IMR-90 (cell line): Measurements from ENCODE around the gene ANGPTL4. TPM values are rescaled to one million over a fixed set of nuclear protein-coding genes. Genes with fewer than 3 reads are reported as not detected.
A peak's percentile ranks its signal among the peaks of the same experiment; 100 is the strongest.
"Not testable (repeated sequence)": the region's sequence is repeated elsewhere in the genome, so short reads cannot be mapped to it uniquely, and the experiment has no call there.

Source experiments
- ATAC-seq: fragments of 200-7000 bp; cut with Tn5 transposase; 2 replicates; pipeline ENCODE4 v1.9.1; 2020; ENCODE audit warnings: low read depth, mild to moderate bottlenecking, moderate library complexity
- BruUV-seq: library from RNA; stranded (reverse); fragments of 400-500 nt; replicated peaks from 2 replicates; lab custom pipeline; 2021; lab: Mats Ljungman, UMichigan
- CTCF ChIA-PET: fragments of 300-600 bp; formaldehyde crosslinking; extraction: SDS; loops from one replicate; lab custom pipeline; 2021; ENCODE audit warnings: antibody characterized with exemption; lab: Yijun Ruan, JAX
- POLR2A ChIA-PET: fragments of 300-600 bp; sonication (Branson Sonifier 250); formaldehyde crosslinking; loops from one replicate; lab custom pipeline; 2022; ENCODE audit warnings: antibody characterized with exemption; ENCODE audit not compliant: unreplicated experiment; lab: Charles Lee
- DNase-seq: peaks from one replicate; pipeline ENCODE4 v3.0.0; 2013
- H2AFZ ChIP-seq: replicated peaks from 2 replicates; pipeline ENCODE3; 2013; ENCODE audit warnings: low read length, mild to moderate bottlenecking; ENCODE audit not compliant: poor library complexity
- H2AK5ac ChIP-seq: 2 replicates; pipeline ENCODE4 v1.6.1; 2013; ENCODE audit warnings: low read depth, low read length, inconsistent platforms
- H2AK9ac ChIP-seq: replicated peaks from 2 replicates; pipeline ENCODE3; 2013; ENCODE audit warnings: mild to moderate bottlenecking, low read depth, low read length, moderate library complexity; ENCODE audit not compliant: poor library complexity
- H2BK120ac ChIP-seq: 2 replicates; pipeline ENCODE4 v1.6.1; 2013; ENCODE audit warnings: low read depth, low read length, inconsistent platforms
- H2BK15ac ChIP-seq: 3 replicates; pipeline ENCODE4 v1.6.1; 2013; ENCODE audit warnings: low read depth, low read length, inconsistent platforms
- H2BK20ac ChIP-seq: 2 replicates; pipeline ENCODE4 v1.6.1; 2013; ENCODE audit warnings: low read depth, mild to moderate bottlenecking, inconsistent platforms, low read length, moderate library complexity
- H2BK5ac ChIP-seq: 2 replicates; pipeline ENCODE4 v1.6.1; 2013; ENCODE audit warnings: mild to moderate bottlenecking, low read depth, low read length, inconsistent platforms; ENCODE audit not compliant: poor library complexity, severe bottlenecking
- H3K14ac ChIP-seq: replicated peaks from 2 replicates; pipeline ENCODE4 v1.6.1; 2013; ENCODE audit warnings: low read depth, low read length, inconsistent platforms
- H3K18ac ChIP-seq: 2 replicates; pipeline ENCODE4 v1.6.1; 2013; ENCODE audit warnings: low read depth, low read length, control low read depth
- H3K23ac ChIP-seq: 2 replicates; pipeline ENCODE4 v1.6.1; 2013; ENCODE audit warnings: low read depth, low read length, inconsistent platforms
- H3K27ac ChIP-seq: 2 replicates; pipeline ENCODE4 v1.5.1; 2013; ENCODE audit warnings: mild to moderate bottlenecking, control low read depth, low read length; ENCODE audit not compliant: insufficient read depth
- H3K27me3 ChIP-seq: 2 replicates; pipeline ENCODE4 v1.6.1; 2013; ENCODE audit warnings: low read length; ENCODE audit not compliant: control insufficient read depth, insufficient read depth
- H3K36me3 ChIP-seq: 2 replicates; pipeline ENCODE4 v1.6.1; 2013; ENCODE audit warnings: low read length, mixed read lengths; ENCODE audit not compliant: control insufficient read depth, insufficient read depth
- H3K4ac ChIP-seq: 2 replicates; pipeline ENCODE4 v1.6.1; 2013; ENCODE audit warnings: low read depth, low read length, inconsistent platforms
- H3K4me1 ChIP-seq: 2 replicates; pipeline ENCODE4 v1.6.1; 2013; ENCODE audit warnings: low read length, mixed read lengths; ENCODE audit not compliant: control insufficient read depth, insufficient read depth
- H3K4me2 ChIP-seq: 2 replicates; pipeline ENCODE4 v1.6.1; 2013; ENCODE audit warnings: low read depth, mild to moderate bottlenecking, control low read depth, low read length, moderate library complexity
- H3K4me3 ChIP-seq: 2 replicates; pipeline ENCODE4 v1.5.1; 2013; ENCODE audit warnings: low read depth, mild to moderate bottlenecking, control low read depth, low read length, moderate library complexity; ENCODE audit not compliant: insufficient read depth
- H3K56ac ChIP-seq: 2 replicates; pipeline ENCODE4 v1.6.1; 2013; ENCODE audit warnings: low read length, inconsistent platforms; ENCODE audit not compliant: insufficient read depth; ENCODE audit errors: extremely low read depth
- H3K79me1 ChIP-seq, 2 experiments: 2 replicates each; pipeline ENCODE4 v1.6.1; 2013; ENCODE audit warnings: low read length in 2 of 2, inconsistent platforms in 1 of 2, low read depth in 1 of 2
- H3K9ac ChIP-seq: 2 replicates; pipeline ENCODE4 v1.6.1; 2013; ENCODE audit warnings: low read depth, low read length, control low read depth
- H3K9me1 ChIP-seq: 2 replicates; pipeline ENCODE4 v1.6.1; 2013; ENCODE audit warnings: low read length, inconsistent platforms; ENCODE audit not compliant: insufficient read depth
- H3K9me3 ChIP-seq: 2 replicates; pipeline ENCODE4 v1.6.1; 2013; ENCODE audit warnings: low read length; ENCODE audit not compliant: control insufficient read depth, insufficient read depth
- H4K20me1 ChIP-seq: 2 replicates; pipeline ENCODE4 v1.6.1; 2013; ENCODE audit warnings: low read length, inconsistent platforms; ENCODE audit not compliant: insufficient read depth
- H4K5ac ChIP-seq: 2 replicates; pipeline ENCODE4 v1.6.1; 2013; ENCODE audit warnings: mild to moderate bottlenecking, low read depth, low read length, control low read depth
- H4K8ac ChIP-seq, 2 experiments: 2 replicates each; pipeline ENCODE4 v1.6.1; 2013; ENCODE audit warnings: low read depth in 2 of 2, low read length in 2 of 2, control low read depth in 1 of 2, inconsistent platforms in 1 of 2
- H4K91ac ChIP-seq: 2 replicates; pipeline ENCODE4 v1.6.1; 2013; ENCODE audit warnings: low read depth, low read length, inconsistent platforms; ENCODE audit not compliant: insufficient read depth
- BHLHE40 ChIP-seq: fragments of 150-350 bp; IDR thresholded peaks from 2 replicates; pipeline ENCODE4 v1.6.1; 2016; ENCODE audit warnings: mild to moderate bottlenecking, low read depth, low read length
- CTCF ChIP-seq: conservative IDR thresholded peaks from 2 replicates; pipeline ENCODE4 v1.5.1; 2012; ENCODE audit warnings: mild to moderate bottlenecking, low read depth, low read length, improper control_type of control experiment
- WGBS, 2 experiments: methylation state at CpG; one replicate each; pipeline versions ENCODE4 v1.1.5 to v1.1.7; 2013; ENCODE audit warnings: missing lambda C conversion rate in 2 of 2; ENCODE audit not compliant: insufficient read length in 1 of 2; ENCODE audit errors: extremely low coverage in 2 of 2; 5-methylcytosine and 5-hydroxymethylcytosine counted together
- dilution Hi-C: fragments of 300-500 bp; cut with HindIII; formaldehyde crosslinking; loops from one replicate; pipeline ENCODE4 v1.14.3; 2018; ENCODE audit warnings: low sequenced_read_pairs; ENCODE audit not compliant: unreplicated experiment
- in situ Hi-C: fragments of 300-500 bp; cut with MboI; formaldehyde crosslinking; loops from 3 replicates; pipeline ENCODE4 v1.14.3; 2019; ENCODE audit warnings: low sequenced_read_pairs, inconsistent platforms, mixed read lengths
- intact Hi-C: fragments of 100-400 bp; cut with micrococcal nuclease; formaldehyde crosslinking; loops from 2 replicates; pipeline ENCODE4 v1.10.0; 2022
- polyA plus RNA-seq, 3 experiments: library from polyadenylated mRNA; depleted of rRNA; stranded (reverse); fragments of >200 nt; gene quantifications; 2 replicates each; pipeline ENCODE4 v1.2.3, GENCODE V29; 2012; ENCODE audit warnings: low replicate concordance in 1 of 3
- total RNA-seq: library from RNA; depleted of rRNA; stranded (reverse); fragments of >200 nt; gene quantifications from 2 replicates; pipeline ENCODE4 v1.2.3, GENCODE V29; 2012

ANGPTL4 gene
- total and polyA plus RNA-seq, 2 of the 4 experiments (the other 2 are of a cell fraction) = 1.4 to 19.1 TPM

GRCh38 chr19:8316351-8317125 is 47.4 kb upstream of the ANGPTL4 start (continued):
- TF ChIP-seq BHLHE40 = no peak

- DNase-seq = peak; percentile 31
- H2BK15ac ChIP-seq, H3K9me3 ChIP-seq, BruUV-seq, H3K27ac ChIP-seq, H3K18ac ChIP-seq, intact Hi-C loops, H3K9me1 ChIP-seq, H4K5ac ChIP-seq, H3K56ac ChIP-seq, H2BK120ac ChIP-seq, in situ Hi-C loops, H3K4me2 ChIP-seq, H3K4me3 ChIP-seq, H3K9ac ChIP-seq, H3K14ac ChIP-seq, dilution Hi-C loops, H3K4me1 ChIP-seq, H2BK20ac ChIP-seq, H3K23ac ChIP-seq, H2BK5ac ChIP-seq, H4K91ac ChIP-seq, H2AK9ac ChIP-seq, H2AK5ac ChIP-seq, ATAC-seq, H2AFZ ChIP-seq, H3K27me3 ChIP-seq, H3K4ac ChIP-seq, H4K8ac ChIP-seq: not testable (repeated sequence)
- TF ChIP-seq CTCF = 0 out of 2 replicates have a peak, but pooled peaks have one; percentile 20
- CTCF ChIA-PET = interaction anchor here (0.7 kb wide), 1 partner anchor 8 kb away, joined by 5 read pairs; no protein-coding TSS in a partner anchor
- peaks cover 26% of the 10 kb centered on the region for H3K36me3 ChIP-seq
- WGBS, 2 experiments = 97% methylated on average over 4 of the region's 9 CpGs; no CpG with 5 or more reads in 1 of the 2 experiments
- H4K20me1 ChIP-seq = peaks cover 21% of the 10 kb centered on the region
- peaks cover 29 to 46% of the 10 kb centered on the region in 2 experiments for H3K79me1 ChIP-seq
- POLR2A ChIA-PET = interaction anchor here (0.6 to 0.7 kb wide), 3 partner anchors 45 to 194 kb away, joined by 3 to 12 read pairs (median 11); partner anchors contain the start of gene ANGPTL4
Observed at GRCh38 chr19:8318835-8319234, 45.1 kb upstream of the ANGPTL4 start.
